Measurements from ENCODE around the gene HECW1. TPM values are rescaled to one million over a fixed set of nuclear protein-coding genes. Genes with fewer than 3 reads are reported as not detected.

The HECW1 gene
- polyA plus RNA-seq, 1 donor (not counting 4 experiments of a cell fraction or from before 2014, with no cell fraction given): not detected

DNA sequence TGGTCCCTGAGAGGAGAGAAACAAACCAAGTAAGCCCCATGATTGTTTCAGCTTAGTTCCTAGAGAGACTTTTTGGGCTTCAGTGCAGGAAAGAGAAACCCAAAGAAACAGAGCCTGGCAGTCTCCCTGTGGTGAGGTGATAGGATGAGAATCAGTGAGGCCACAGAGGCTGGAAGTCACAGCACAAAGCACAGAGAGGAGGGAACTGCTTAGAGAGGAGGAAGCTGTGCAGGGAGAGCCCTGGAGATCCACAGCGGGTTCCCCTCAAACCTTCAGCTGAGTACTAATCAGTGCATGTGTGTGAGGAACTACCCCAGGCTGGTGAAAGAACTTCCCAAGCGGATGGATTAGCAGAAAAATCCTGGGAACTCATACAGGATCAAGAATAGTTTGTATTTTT is 27.4 kb upstream of the HECW1 start:
- dilution Hi-C loops (cut with MboI; ENCODE audit: extremely low pct_ligation_motif_present, low sequenced_read_pairs): no loop called here
- H3K9me3 ChIP-seq (ENCODE audit: control insufficient read depth, low read depth, low read length): no peaks in the 10 kb centered on the region
- no peaks in the 10 kb centered on the region for H4K20me1 ChIP-seq (ENCODE audit: control insufficient read depth, extremely low read depth, insufficient read depth, low read length)
- H3K36me3 ChIP-seq (ENCODE audit: control insufficient read depth in 2 of 2, extremely low read depth in 1 of 2, insufficient read depth in 2 of 2, low read length in 2 of 2): no peaks in the 10 kb centered on the region
- TF ChIP-seq EZH2 (IDR thresholded peaks at IDR 0.05; ENCODE audit: low read length) (no peak), CTCF (optimal IDR thresholded peaks at IDR 0.05 in 1 of 3, IDR thresholded peaks at IDR 0.05 in 1 of 3, conservative IDR thresholded peaks at IDR 0.05 in 1 of 3; ENCODE audit: extremely low read depth in 1 of 3, insufficient read depth in 2 of 3, low read length in 3 of 3) (no peak)
- no peak overlapping the region for H3K27ac ChIP-seq (ENCODE audit: control insufficient read depth, insufficient read depth, low read length)
- no peaks in the 10 kb centered on the region for H3K79me2 ChIP-seq (ENCODE audit: control insufficient read depth, insufficient read depth, low read length)
- DNase-seq (ENCODE audit: low read depth, low spot score) (no peak), FAIRE-seq (no peak)
- H3K4me2 ChIP-seq (ENCODE audit: control insufficient read depth, extremely low read depth, insufficient read depth, low read depth, low read length): no peak overlapping the region
- no peak overlapping the region for H3K9ac ChIP-seq (ENCODE audit: control insufficient read depth, extremely low read depth, insufficient read depth, low read length)
- H3K9me1 ChIP-seq (ENCODE audit: control insufficient read depth, extremely low read depth, insufficient read depth, low read length): no peaks in the 10 kb centered on the region
- no peak overlapping the region for H2AFZ ChIP-seq (ENCODE audit: control insufficient read depth, low read length)
- peaks cover 11% of the 10 kb centered on the region for H3K27me3 ChIP-seq (ENCODE audit: control insufficient read depth, extremely low read depth, insufficient read depth, low read length)
- no peaks in the 10 kb centered on the region for H3K4me1 ChIP-seq (ENCODE audit: control insufficient read depth, extremely low read depth, insufficient read depth, low read length)
- no peak overlapping the region for H3K4me3 ChIP-seq (ENCODE audit: control insufficient read depth in 2 of 3, extremely low read depth in 1 of 3, insufficient read depth in 2 of 3, low read depth in 1 of 3, low read length in 3 of 3)

DNA sequence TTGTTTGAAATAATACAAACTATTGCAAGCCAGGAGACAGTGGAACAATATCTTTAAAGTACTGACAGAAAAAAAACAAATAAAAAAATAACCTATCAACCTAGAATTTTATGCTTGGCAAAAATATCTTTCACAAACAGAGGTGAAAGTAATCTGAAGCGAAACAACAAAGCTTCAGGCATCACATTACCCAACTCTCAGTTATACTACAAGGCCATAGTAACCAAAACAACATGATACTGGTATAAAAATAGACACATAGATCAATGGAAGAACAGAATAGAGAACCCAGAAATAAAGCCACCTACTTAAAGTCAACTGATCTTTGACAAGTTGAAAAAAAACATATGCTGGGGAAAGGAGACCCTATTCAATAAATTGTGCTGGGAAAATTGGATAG is 26.5 kb upstream of the HECW1 start:
- Histone ChIP-seq H3K4me2 (ENCODE audit: control insufficient read depth, extremely low read depth, insufficient read depth, low read depth, low read length) (no peak overlapping the region), H3K36me3 (ENCODE audit: control insufficient read depth in 2 of 2, extremely low read depth in 1 of 2, insufficient read depth in 2 of 2, low read length in 2 of 2) (no peaks in the 10 kb centered on the region), H3K4me1 (ENCODE audit: control insufficient read depth, extremely low read depth, insufficient read depth, low read length) (no peaks in the 10 kb centered on the region), H2AFZ (ENCODE audit: control insufficient read depth, low read length) (no peak overlapping the region), H4K20me1 (ENCODE audit: control insufficient read depth, extremely low read depth, insufficient read depth, low read length) (no peaks in the 10 kb centered on the region), H3K4me3 (ENCODE audit: control insufficient read depth in 2 of 3, extremely low read depth in 1 of 3, insufficient read depth in 2 of 3, low read depth in 1 of 3, low read length in 3 of 3) (no peak overlapping the region), H3K9me1 (ENCODE audit: control insufficient read depth, extremely low read depth, insufficient read depth, low read length) (no peaks in the 10 kb centered on the region), H3K27ac (ENCODE audit: control insufficient read depth, insufficient read depth, low read length) (no peak overlapping the region), H3K9me3 (ENCODE audit: control insufficient read depth, low read depth, low read length) (no peaks in the 10 kb centered on the region), H3K79me2 (ENCODE audit: control insufficient read depth, insufficient read depth, low read length) (no peaks in the 10 kb centered on the region), H3K27me3 (ENCODE audit: control insufficient read depth, extremely low read depth, insufficient read depth, low read length) (peaks cover 11% of the 10 kb centered on the region), H3K9ac (ENCODE audit: control insufficient read depth, extremely low read depth, insufficient read depth, low read length) (no peak overlapping the region)
- TF ChIP-seq EZH2 (IDR thresholded peaks at IDR 0.05; ENCODE audit: low read length): no peak
- TF ChIP-seq CTCF (optimal IDR thresholded peaks at IDR 0.05 in 1 of 3, IDR thresholded peaks at IDR 0.05 in 1 of 3, conservative IDR thresholded peaks at IDR 0.05 in 1 of 3; ENCODE audit: extremely low read depth in 1 of 3, insufficient read depth in 2 of 3, low read length in 3 of 3): no peak
- DNase-seq (ENCODE audit: low read depth, low spot score): no peak
- dilution Hi-C loops (cut with MboI; ENCODE audit: extremely low pct_ligation_motif_present, low sequenced_read_pairs): no loop called here
- FAIRE-seq: no peak

Measured in keratinocyte (primary cell).